Retinal pigment epithelial cell (primary cell): ENCODE results near the gene LRRC56.

Source experiments
- DNase-seq: peaks from one replicate; pipeline ENCODE4 v3.0.0-alpha.2; 2010; ENCODE audit warnings: low read depth
- H3K4me3 ChIP-seq: 2 replicates; pipeline ENCODE4 v1.5.1; 2011; ENCODE audit warnings: mild to moderate bottlenecking, low read length, control low read depth, moderate library complexity
- CTCF ChIP-seq: conservative IDR thresholded peaks from 2 replicates; pipeline ENCODE4 v1.5.1; 2011; ENCODE audit warnings: low read depth, low read length, control low read depth, inconsistent platforms

LRRC56 gene

GRCh38 chr11:506995-507726, 30.2 kb upstream of the LRRC56 start, which contains the start of gene RNH1:
Gene RNH1 (minus strand): TSS chr11:507242. CDS start chr11:502162, 5,080 bp downstream.
- no peak for TF ChIP-seq CTCF
- DNase-seq = peak; percentile 68
- H3K4me3 ChIP-seq = peak within 1 kb of the TSS; percentile 74

GRCh38 chr11:507727-508515, 29.4 kb upstream of the LRRC56 start:
- TF ChIP-seq CTCF = no peak
- peak overlapping the region; percentile 53 for H3K4me3 ChIP-seq
- no peak for DNase-seq

GRCh38 chr11:508956-509355, 28.4 kb upstream of the LRRC56 start:
- no peak for DNase-seq

GRCh38 chr11:512761-513595, 24.3 kb upstream of the LRRC56 start:
- no peak overlapping the region for H3K4me3 ChIP-seq
- TF ChIP-seq CTCF = no peak
- DNase-seq = no peak

More at GRCh38 chr11:508956-509355, 28.4 kb upstream of the LRRC56 start:
- no peak for TF ChIP-seq CTCF
- no peak overlapping the region for H3K4me3 ChIP-seq

- no peak for TF ChIP-seq CTCF
- no peak overlapping the region for H3K4me3 ChIP-seq
- DNase-seq = no peak
Measured at GRCh38 chr11:514606-515005, 22.7 kb upstream of the LRRC56 start.

GRCh38 chr11:515131-515530, 22.2 kb upstream of the LRRC56 start:
- no peak overlapping the region for H3K4me3 ChIP-seq
- TF ChIP-seq CTCF = no peak
- DNase-seq = no peak
